HEK293 (cell line): ENCODE results near the gene ARNT2.

Source experiments
- CTCF ChIP-seq: fragments of 450-650 bp; formaldehyde crosslinking; IDR thresholded peaks from 2 replicates; pipeline ENCODE4 v1.5.1; 2016; ENCODE audit warnings: missing biosample characterization, missing genetic modification characterization
- ELK4 ChIP-seq: IDR thresholded peaks from 2 replicates; pipeline ENCODE4 v1.6.1; 2011; ENCODE audit warnings: mild to moderate bottlenecking, low read depth, low read length, borderline replicate concordance
- IKZF3 ChIP-seq: fragments of 450-650 bp; IDR thresholded peaks from 2 replicates; pipeline ENCODE4 v1.5.0; 2018; ENCODE audit warnings: missing biosample characterization, mild to moderate bottlenecking, missing genetic modification characterization, moderate library complexity
- PBX3 ChIP-seq: sonication (generic); formaldehyde crosslinking; IDR thresholded peaks from 2 replicates; pipeline ENCODE4 v1.8.1; 2022; ENCODE audit warnings: mild to moderate bottlenecking, moderate library complexity, missing genetic modification reagents
- PRDM10 ChIP-seq: fragments of 450-650 bp; formaldehyde crosslinking; IDR thresholded peaks from 2 replicates; pipeline ENCODE4 v1.5.1; 2016; ENCODE audit warnings: missing biosample characterization, missing genetic modification characterization
- ZBTB11 ChIP-seq: fragments of 450-650 bp; formaldehyde crosslinking; conservative IDR thresholded peaks from 2 replicates; pipeline ENCODE4 v1.5.1; 2016; ENCODE audit warnings: low read depth, missing biosample characterization, missing genetic modification characterization
- ZBTB8A ChIP-seq: fragments of 450-650 bp; formaldehyde crosslinking; IDR thresholded peaks from 2 replicates; pipeline ENCODE4 v1.5.1; 2016; ENCODE audit warnings: missing biosample characterization, missing genetic modification characterization
- ZNF157 ChIP-seq: fragments of 450-650 bp; formaldehyde crosslinking; IDR thresholded peaks from 2 replicates; pipeline ENCODE4 v1.5.1; 2016; ENCODE audit warnings: missing biosample characterization, missing genetic modification characterization
- ZNF280D ChIP-seq: fragments of 450-650 bp; formaldehyde crosslinking; IDR thresholded peaks from 2 replicates; pipeline ENCODE4 v1.5.1; 2016; ENCODE audit warnings: missing biosample characterization, missing genetic modification characterization
- ZNF350 ChIP-seq: fragments of 450-650 bp; formaldehyde crosslinking; IDR thresholded peaks from 2 replicates; pipeline ENCODE4 v1.5.0; 2017; ENCODE audit warnings: missing biosample characterization, mild to moderate bottlenecking, missing genetic modification characterization
- ZNF610 ChIP-seq: fragments of 450-650 bp; formaldehyde crosslinking; IDR thresholded peaks from 2 replicates; pipeline ENCODE4 v1.5.1; 2016; ENCODE audit warnings: missing biosample characterization, missing genetic modification characterization, borderline replicate concordance
- ZNF660 ChIP-seq: fragments of 450-650 bp; IDR thresholded peaks from 2 replicates; pipeline ENCODE4 v1.5.1; 2018; ENCODE audit warnings: missing biosample characterization, mild to moderate bottlenecking, missing genetic modification characterization
- ZNF785 ChIP-seq: fragments of 450-650 bp; formaldehyde crosslinking; IDR thresholded peaks from 2 replicates; pipeline ENCODE4 v1.5.1; 2016; ENCODE audit warnings: missing biosample characterization, missing genetic modification characterization

GRCh38 chr15:80480171-80480811 is 76.1 kb downstream of the ARNT2 start:
- TF ChIP-seq PRDM10 (tag by site-specific recombination) (no peak), PBX3 (CRISPR knock-in tag) (no peak), ZNF660 (tag by site-specific recombination) (no peak), CTCF (no peak), ZNF785 (tag by site-specific recombination) (no peak), ZNF350 (tag by site-specific recombination) (no peak), ELK4 (no peak), ZNF280D (tag by site-specific recombination) (no peak), IKZF3 (tag by site-specific recombination) (no peak), ZBTB8A (no peak), ZBTB11 (tag by site-specific recombination) (no peak), ZNF157 (tag by site-specific recombination) (no peak), ZNF610 (tag by site-specific recombination) (no peak)
